Heart right ventricle (tissue), 16 donors: ENCODE data around the gene IGF2BP3. TPM values are rescaled to one million over a fixed set of nuclear protein-coding genes. Genes with fewer than 3 reads are reported as not detected.

ENCODE experiments used
- ATAC-seq, 8 donors: fragments of 200-7000 bp; cut with Tn5 transposase; one replicate each; pipeline ENCODE4 v1.9.1; 2020; ENCODE audit warnings: mild to moderate bottlenecking in 8 of 8, moderate library complexity in 8 of 8, moderate number of reproducible peaks in 1 of 8
- DNase-seq, 2 donors: peaks; one replicate each; pipeline ENCODE4 v3.0.0-alpha.2; 2020
- H3K27ac ChIP-seq, 10 donors: fragments of 200-600 bp; sonication (generic) in 2 of 10; one replicate each; pipeline versions ENCODE4 v1.5.0 to v1.8.0; 2020 to 2022; ENCODE audit warnings: mild to moderate bottlenecking in 3 of 10
- H3K27me3 ChIP-seq, 7 donors: fragments of 200-600 bp; one replicate each; pipeline ENCODE4 v1.8.0; 2021 to 2022; ENCODE audit warnings: mild to moderate bottlenecking in 2 of 7
- H3K36me3 ChIP-seq, 9 donors: fragments of 200-600 bp; sonication (generic) in 1 of 9; one replicate each; pipeline versions ENCODE4 v1.5.0 to v1.8.0; 2020 to 2022; ENCODE audit warnings: mild to moderate bottlenecking in 2 of 9
- H3K4me1 ChIP-seq, 9 donors: fragments of 200-600 bp; sonication (generic) in 1 of 9; one replicate each; pipeline versions ENCODE4 v1.5.0 to v1.8.0; 2020 to 2022; ENCODE audit warnings: mild to moderate bottlenecking in 4 of 9
- H3K4me3 ChIP-seq, 10 donors: fragments of 200-600 bp; sonication (generic) in 2 of 10; one replicate each; pipeline versions ENCODE4 v1.5.0 to v1.8.0; 2020 to 2022; ENCODE audit warnings: mild to moderate bottlenecking in 7 of 10, moderate library complexity in 2 of 10
- H3K9me3 ChIP-seq, 11 donors: fragments of 200-600 bp in 10 of 11; sonication (generic) in 2 of 11; one replicate each; pipeline versions ENCODE4 v1.5.0 to v1.8.0; 2013 to 2022; ENCODE audit warnings: mild to moderate bottlenecking in 2 of 11, control low read depth in 1 of 11, moderate library complexity in 1 of 11
- CTCF ChIP-seq, 9 donors: fragments of 200-600 bp; sonication (generic) in 2 of 9; IDR thresholded peaks; one replicate each; pipeline versions ENCODE4 v1.5.0 to v1.8.0; 2021 to 2022; ENCODE audit warnings: antibody characterized with exemption in 9 of 9, mild to moderate bottlenecking in 5 of 9, moderate library complexity in 1 of 9
- WGBS, 2 donors: extraction: QIAGEN DNeasy Blood & Tissue Kit; methylation state at CpG; one replicate each; pipeline ENCODE4 v1.1.7; 2013; ENCODE audit warnings: inconsistent platforms in 1 of 2; 5-methylcytosine and 5-hydroxymethylcytosine counted together
- intact Hi-C, 10 donors: fragments of 100-400 bp; cut with DNase I; formaldehyde crosslinking; loops; one replicate each; pipeline versions ENCODE4 v1.11.1 to v1.14.2; 2022
- polyA plus RNA-seq, 2 donors: library from polyadenylated mRNA; stranded (reverse); fragments of 200-250 nt; gene quantifications; one replicate each; pipeline ENCODE4 v1.2.3, GENCODE V29; 2013
- total RNA-seq, 10 donors: library from RNA; stranded (reverse); fragmentation: NEBNext Ultra II Directional in 3 of 10; extraction: Animal tissue kit (Norgen Biotek cat#: 25700) in 3 of 10; gene quantifications; one replicate each; pipeline versions ENCODE4 v1.2.1 to v1.2.4, GENCODE V29; 2021 to 2023
- donor health status: Arrhythmogenic right ventricular cardiomyopathy.
- donor health status: ischemic (EF 13 %, LVEDD 7.1; RV severe dilation, severe dysfunction).
- donor health status: healthy with polysubstance abuse.
- donor health status: DM: no; HTN: yes; CAD: no.
- donor health status: DM: no; HTN: no; CAD: no.
- donor health status: ischemic (EF 25% LVEDD 6.9; RV normal size, moderate dysfunction).
- donor health status: ischemic (EF 25% LVEDD 5.7; RV mildly dilated, moderate dysfunction).
- donor health status: healthy.
- donor health status: DM: yes; HTN: yes; CAD: no.
- donor health status: Ischemic cardiomyopathy.
- donor health status: ischemic (EF 35%, LVEDD 5.7; RV mildly dilated, moderate dysfunction).
- donor health status: nonischemic (EF 11% LVEDD 7.7; RV severe dilation, severe dysfunction).
- donor health status: DM: yes; HTN: yes; CAD: no.
- donor health status: PGD.
- donor health status: ischemic (EF 29% LVEDD 5.4; RV normal size, mild dysfunction).
- donor health status: nonischemic (EF 23%, LVEDD 6.1; RV moderate dilation, normal function).

Gene IGF2BP3
- total and polyA plus RNA-seq, 12 donors = 0.16 to 0.60 (median 0.34) TPM; not detected in 8

DNA sequence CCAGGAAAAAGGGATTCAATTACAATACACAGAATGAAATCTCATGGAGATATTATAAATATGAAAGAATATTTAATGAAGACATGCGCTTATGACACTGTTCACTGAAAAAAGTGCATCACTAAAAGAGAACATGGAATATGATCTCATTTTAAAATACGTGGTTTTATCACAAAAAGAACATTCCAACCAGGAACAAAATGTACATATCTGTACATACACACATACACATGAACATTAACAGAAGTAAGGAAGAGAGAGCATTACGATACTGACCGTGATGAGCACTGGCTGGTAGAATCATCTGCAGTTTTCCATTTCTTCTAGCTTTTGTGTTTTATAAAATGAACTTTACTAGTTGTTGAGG lies 39.4 kb downstream of the IGF2BP3 start:
- no peak for TF ChIP-seq CTCF (IDR thresholded peaks at IDR 0.05)
- DNase-seq = no peak
- ATAC-seq = no peak
- no peak overlapping the region for H3K4me3 ChIP-seq
- no peaks in the 10 kb centered on the region for H3K36me3 ChIP-seq
- intact Hi-C loops = no loop called here
- WGBS, 2 donors = 79 to 82% methylated on average over 4 of the region's 4 CpGs
- H3K27ac ChIP-seq = no peak overlapping the region
- H3K9me3 ChIP-seq = no peaks in the 10 kb centered on the region
- peaks cover 0 to 42% (median 14%) of the 10 kb centered on the region in 7 donors for H3K27me3 ChIP-seq
- no peaks in the 10 kb centered on the region for H3K4me1 ChIP-seq

- intact Hi-C loops = no loop called here
These were observed 43.4 kb downstream of the IGF2BP3 start for GRCh38 chr7:23426876-23427275.

GRCh38 chr7:23422909-23423308 lies 47.4 kb downstream of the IGF2BP3 start:
- intact Hi-C loops = no loop called here
- no peak for ATAC-seq
- Histone ChIP-seq H3K9me3 (no peaks in the 10 kb centered on the region), H3K36me3 (no peaks in the 10 kb centered on the region), H3K4me1 (no peaks in the 10 kb centered on the region), H3K27me3 (peaks cover 0 to 48% (median 5%) of the 10 kb centered on the region in 7 donors), H3K4me3 (no peak overlapping the region), H3K27ac (no peak overlapping the region)
- TF ChIP-seq CTCF (IDR thresholded peaks at IDR 0.05) = no peak
- no peak for DNase-seq
- 22 to 26% methylated on average over 10 of the region's 10 CpGs for WGBS, 2 donors

More at GRCh38 chr7:23426876-23427275, 43.4 kb downstream of the IGF2BP3 start:
- Histone ChIP-seq H3K4me1 (no peaks in the 10 kb centered on the region), H3K27me3 (peaks cover 0 to 51% (median 19%) of the 10 kb centered on the region in 7 donors), H3K4me3 (no peak overlapping the region), H3K27ac (no peak overlapping the region), H3K36me3 (no peaks in the 10 kb centered on the region), H3K9me3 (no peaks in the 10 kb centered on the region)
- TF ChIP-seq CTCF (IDR thresholded peaks at IDR 0.05) = no peak
- WGBS, 2 donors = 87 to 88% methylated on average over 3 of the region's 3 CpGs
- no peak for DNase-seq
- ATAC-seq = no peak

GRCh38 chr7:23422384-23422783 lies 47.9 kb downstream of the IGF2BP3 start:
- ATAC-seq (no peak), DNase-seq (no peak)
- Histone ChIP-seq H3K4me1 (no peaks in the 10 kb centered on the region), H3K36me3 (no peaks in the 10 kb centered on the region), H3K4me3 (no peak overlapping the region), H3K9me3 (no peaks in the 10 kb centered on the region), H3K27me3 (peaks cover 0 to 44% (median 5%) of the 10 kb centered on the region in 7 donors), H3K27ac (no peak overlapping the region)
- WGBS, 2 donors = 61 to 64% methylated on average over 7 of the region's 7 CpGs
- intact Hi-C loops = no loop called here
- no peak for TF ChIP-seq CTCF (IDR thresholded peaks at IDR 0.05)
